SIG-M5 treated with dmso at 0.1 percent for 504 hours (cell line): Measurements from ENCODE around the gene STAP2.
"Not testable (repeated sequence)": the region's sequence is repeated elsewhere in the genome, so short reads cannot be mapped to it uniquely, and the experiment has no call there.

Experiments used
- DNase-seq: peaks from one replicate; lab custom pipeline; 2025; ENCODE audit not compliant: unreplicated experiment; lab: John Stamatoyannopoulos, UW

Gene STAP2

DNA sequence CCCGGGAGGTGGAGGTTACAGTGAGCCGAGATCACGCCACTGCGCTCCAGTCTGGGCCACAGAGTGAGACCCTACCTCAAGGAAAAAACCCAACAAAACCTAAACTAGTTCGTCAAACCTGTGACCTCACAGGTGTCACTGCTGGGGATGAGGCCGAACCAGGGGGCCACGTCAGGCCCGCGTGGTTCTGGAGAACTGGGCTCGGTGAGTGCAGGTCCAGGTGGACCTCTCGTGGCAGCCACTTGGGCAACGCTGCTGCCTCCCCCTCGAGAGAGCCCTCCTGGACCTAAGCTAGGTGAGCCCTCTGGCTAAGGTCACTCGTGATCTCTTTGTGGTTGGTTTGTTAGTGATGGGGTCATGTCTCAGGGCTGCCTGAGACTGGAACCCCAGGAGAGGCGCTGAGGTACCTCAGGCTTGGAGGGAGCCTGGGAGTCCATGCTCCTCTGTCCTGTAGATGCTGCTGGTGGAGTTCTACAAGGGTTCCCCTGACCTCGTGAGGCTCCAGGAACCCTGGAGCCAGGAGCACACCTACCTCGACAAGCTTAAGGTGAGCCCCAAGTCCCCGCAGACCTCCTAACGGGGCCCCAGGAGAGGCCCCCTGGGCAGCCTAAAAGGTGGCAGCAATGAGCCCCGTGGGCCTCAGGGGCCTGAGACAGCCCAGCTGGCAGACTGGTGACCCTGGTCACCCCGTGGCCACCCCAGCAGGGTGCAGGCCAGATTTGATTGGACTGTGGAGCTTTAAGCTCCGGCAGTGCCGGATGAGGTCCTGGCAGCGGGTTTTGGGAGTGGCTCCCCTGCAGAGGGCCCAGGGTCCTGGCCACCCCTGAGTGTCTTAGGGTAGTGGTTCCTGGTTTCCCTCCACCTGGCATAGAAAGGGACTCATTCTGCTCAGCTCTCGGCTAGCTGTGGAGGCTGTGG, 20.3 kb upstream of the STAP2 start:
- no peak for DNase-seq

GRCh38 chr19:4357921-4358326, 19.3 kb upstream of the STAP2 start:
- DNase-seq = no peak

GRCh38 chr19:4357095-4357797, 18.6 kb upstream of the STAP2 start:
- no peak for DNase-seq

DNA sequence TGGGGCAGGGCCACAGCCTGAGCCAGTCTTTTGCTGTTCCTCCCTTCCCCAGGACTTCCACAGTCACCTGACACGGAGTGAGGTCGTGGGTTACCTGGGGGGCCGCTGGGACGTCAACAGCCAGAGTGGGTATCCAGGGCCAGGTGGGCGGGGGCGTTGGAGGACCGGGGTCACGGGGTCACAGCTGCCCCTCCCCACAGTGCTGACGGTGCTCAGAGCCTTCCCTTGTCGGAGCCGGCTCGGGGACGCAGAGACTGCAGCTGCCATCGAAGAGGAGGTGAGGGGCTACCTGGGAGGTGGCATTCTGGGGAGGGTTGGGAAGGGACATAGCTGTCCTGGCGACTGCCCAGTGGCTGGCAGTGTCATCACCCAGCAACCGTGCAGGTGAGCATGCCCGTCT, 16.3 kb upstream of the STAP2 start:
- DNase-seq = no peak

GRCh38 chr19:4354282-4354681, 15.7 kb upstream of the STAP2 start:
- no peak for DNase-seq

DNA sequence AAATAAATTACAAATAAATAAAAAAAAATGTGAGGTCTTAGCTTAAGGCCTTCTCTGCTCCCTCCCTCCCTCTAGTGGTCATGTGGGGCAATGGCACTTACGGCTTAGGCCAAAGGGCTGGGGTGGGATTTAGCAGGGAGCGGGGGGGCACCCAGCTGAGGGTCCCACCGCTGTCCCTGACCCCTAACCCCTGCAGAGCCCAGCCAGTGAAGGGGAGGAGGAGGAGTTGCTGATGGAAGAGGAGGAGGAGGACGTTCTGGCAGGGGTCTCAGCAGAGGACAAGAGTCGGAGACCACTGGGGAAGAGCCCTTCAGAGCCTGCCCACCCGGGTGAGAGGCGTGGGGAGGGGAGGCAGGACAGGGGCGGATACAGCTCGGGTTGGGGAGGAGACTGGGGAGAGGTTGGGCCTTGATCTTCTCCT, 14.1 kb upstream of the STAP2 start:
- peak; percentile 36 for DNase-seq

- DNase-seq = no peak
These were observed 12.1 kb upstream of the STAP2 start for GRCh38 chr19:4350726-4351125.

- no peak for DNase-seq
These were observed 11.5 kb upstream of the STAP2 start for GRCh38 chr19:4350111-4350510.

GRCh38 chr19:4349225-4349624, 10.6 kb upstream of the STAP2 start:
- DNase-seq = not testable (repeated sequence)

DNA sequence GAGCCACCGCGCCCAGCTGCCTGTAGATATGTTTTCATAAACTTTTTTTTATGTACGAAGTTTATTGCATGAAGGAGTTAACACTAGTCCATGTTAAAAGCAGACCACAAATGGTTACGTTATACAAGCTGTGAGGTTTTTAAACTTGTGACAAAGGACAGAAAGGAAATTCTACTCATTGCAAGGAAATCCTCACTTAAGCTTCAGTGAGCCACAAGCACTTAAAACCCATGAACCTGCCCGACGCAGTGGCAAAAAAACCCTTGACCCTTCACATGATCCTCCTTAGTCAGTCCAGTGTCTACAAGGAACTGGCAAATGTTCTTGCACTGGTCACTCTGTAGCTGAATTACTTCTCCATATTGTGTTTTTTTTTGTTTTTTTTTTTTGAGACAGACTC, 8.9 kb upstream of the STAP2 start:
- no peak for DNase-seq

GRCh38 chr19:4346020-4346383, 7.4 kb upstream of the STAP2 start:
- no peak for DNase-seq

DNA sequence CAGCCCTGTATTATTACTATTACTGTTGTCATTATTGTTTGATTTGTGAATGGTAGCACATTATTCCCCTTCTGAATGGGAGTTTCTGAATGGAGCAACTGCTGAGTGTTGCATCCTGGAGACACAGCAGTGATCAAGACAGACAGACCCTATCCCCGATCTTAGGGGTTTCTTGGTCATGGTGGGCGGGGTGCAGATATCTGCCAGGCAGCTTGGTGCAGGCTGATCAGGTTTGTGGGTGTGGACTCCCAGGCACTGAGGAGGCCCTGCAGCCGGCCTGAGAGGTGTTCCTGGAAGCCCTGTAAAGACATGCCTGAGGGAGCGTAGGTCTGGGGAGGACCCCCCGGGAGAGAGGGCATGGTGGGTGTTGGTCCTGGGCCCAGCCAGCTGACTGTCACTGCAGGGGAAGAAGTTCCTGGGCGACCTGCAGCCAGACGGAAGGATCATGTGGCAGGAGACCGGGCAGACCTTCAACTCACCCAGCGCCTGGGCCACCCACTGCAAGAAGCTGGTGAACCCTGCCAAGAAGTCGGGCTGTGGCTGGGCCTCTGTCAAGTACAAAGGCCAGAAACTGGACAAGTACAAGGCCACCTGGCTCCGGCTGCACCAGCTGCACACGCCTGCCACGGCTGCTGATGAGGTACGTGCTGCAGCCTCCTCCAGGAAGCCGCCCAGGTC, 6.9 kb upstream of the STAP2 start:
- DNase-seq = no peak

- DNase-seq = peak; percentile 67
These were observed 5.0 kb upstream of the STAP2 start, which contains the start of gene MPND for GRCh38 chr19:4343370-4344307. TSS of gene MPND (plus strand) at chr19:4343562. CDS start at chr19:4343594, 32 bp downstream.

DNA sequence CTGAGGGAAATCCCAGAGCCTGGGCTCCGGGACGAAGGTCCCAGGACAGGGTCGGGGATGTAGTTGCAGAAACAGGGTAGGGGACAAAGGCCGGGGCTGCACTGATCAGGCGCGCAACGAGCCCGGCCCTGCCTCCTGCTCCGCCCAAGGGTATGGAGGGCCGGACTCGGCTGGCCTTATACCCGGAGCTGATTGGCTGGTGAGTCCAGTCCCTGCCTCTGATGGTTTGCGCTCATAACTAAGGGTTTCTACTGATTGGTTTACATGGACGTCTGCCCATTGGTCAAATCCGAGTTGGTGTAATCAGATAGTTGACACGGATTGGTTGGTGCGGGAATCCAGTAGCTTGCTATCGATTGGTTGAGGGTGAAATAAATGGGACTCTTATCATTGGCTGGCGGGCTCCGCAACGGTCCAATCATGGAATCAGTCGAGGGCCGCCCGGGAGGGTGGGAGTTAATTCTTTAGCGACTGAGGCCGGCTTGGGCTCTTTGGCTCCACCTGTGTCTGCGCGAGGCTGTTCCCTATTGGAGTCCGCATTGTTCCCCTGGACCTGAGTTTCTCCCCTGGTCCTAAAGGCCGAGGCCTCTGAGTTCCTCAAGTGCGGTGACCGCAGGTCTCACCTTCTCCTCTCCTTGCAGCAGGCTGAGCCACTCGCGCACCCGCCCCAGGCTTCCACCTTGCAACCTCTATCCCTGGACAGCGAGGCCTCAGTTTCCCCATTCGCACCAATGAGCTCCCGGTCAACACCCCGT, 4.2 kb upstream of the STAP2 start:
- peak; percentile 100 for DNase-seq

GRCh38 chr19:4342314-4342614, 3.6 kb upstream of the STAP2 start:
- DNase-seq = no peak

DNA sequence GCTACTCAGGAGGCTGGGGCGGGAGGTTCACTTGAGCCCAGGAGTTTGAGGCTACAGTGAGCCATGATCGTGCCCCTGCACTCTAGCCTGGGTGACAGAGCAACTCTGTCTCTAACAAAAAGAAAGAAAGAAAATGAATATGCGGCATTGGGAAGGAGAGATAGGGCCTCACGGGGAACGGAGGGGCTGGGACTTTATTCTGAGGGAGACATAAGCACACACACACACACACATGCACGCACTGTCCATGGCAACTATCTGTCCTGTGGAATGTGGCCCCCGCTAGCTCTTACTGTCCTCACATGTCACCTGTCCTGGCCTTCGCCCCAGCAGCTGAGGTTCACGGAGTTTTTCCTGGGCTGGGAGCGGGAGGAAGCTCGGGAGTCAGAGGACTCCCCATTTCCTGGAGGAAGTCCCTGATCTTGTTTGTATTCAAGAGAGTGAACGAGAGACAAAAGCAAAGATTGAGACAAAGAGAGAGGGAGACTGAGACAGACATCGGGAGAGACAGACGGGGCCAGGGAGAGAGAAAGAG, 654 bp downstream of the STAP2 start:
- no peak for DNase-seq

- no peak for DNase-seq
These were observed 3.6 kb downstream of the STAP2 start for GRCh38 chr19:4334929-4335570.

GRCh38 chr19:4329858-4330257, 8.8 kb downstream of the STAP2 start:
- no peak for DNase-seq

GRCh38 chr19:4328991-4329681, 9.5 kb downstream of the STAP2 start:
- not testable (repeated sequence) for DNase-seq
